ENCODE data around the gene BRPF3. TPM values are rescaled to one million over a fixed set of nuclear protein-coding genes. Genes with fewer than 3 reads are reported as not detected.

BRPF3 gene
- total RNA-seq, 1 donor from 2014 or later, result 36.2 TPM

DNA sequence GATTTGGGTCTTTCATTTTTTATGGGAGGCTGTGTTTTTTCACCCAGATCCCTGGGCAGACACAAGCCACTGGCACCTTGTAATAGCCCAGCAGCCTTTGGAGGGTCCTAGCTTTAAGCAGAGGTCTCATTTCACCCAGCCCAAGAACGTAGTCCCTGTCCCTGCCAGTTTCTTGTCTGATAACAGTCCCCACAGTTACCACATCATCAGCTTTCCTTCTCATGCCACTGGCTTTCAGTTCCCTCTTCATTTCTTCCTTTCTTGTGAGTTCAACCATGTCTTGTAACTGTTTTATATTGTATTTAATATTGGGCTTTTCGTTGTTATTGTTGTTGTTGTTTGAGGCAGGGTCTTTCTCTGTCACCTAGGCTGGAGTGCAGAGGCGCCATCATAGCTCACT, 83.9 kb downstream of the BRPF3 start:
- peaks cover 77% of the 10 kb centered on the region for H3K27me3 Mint-ChIP-seq (ENCODE audit: unreplicated experiment)
- H3K4me1 Mint-ChIP-seq (ENCODE audit: unreplicated experiment), result no peaks in the 10 kb centered on the region
- no peaks in the 10 kb centered on the region for H3K36me3 Mint-ChIP-seq (ENCODE audit: unreplicated experiment)
- H3K9me3 Mint-ChIP-seq (ENCODE audit: unreplicated experiment), result no peaks in the 10 kb centered on the region
- H3K4me3 Mint-ChIP-seq (ENCODE audit: unreplicated experiment), result no peak overlapping the region
- H3K27ac Mint-ChIP-seq (ENCODE audit: unreplicated experiment), result no peak overlapping the region
- TF ChIP-seq, protein P1, sequence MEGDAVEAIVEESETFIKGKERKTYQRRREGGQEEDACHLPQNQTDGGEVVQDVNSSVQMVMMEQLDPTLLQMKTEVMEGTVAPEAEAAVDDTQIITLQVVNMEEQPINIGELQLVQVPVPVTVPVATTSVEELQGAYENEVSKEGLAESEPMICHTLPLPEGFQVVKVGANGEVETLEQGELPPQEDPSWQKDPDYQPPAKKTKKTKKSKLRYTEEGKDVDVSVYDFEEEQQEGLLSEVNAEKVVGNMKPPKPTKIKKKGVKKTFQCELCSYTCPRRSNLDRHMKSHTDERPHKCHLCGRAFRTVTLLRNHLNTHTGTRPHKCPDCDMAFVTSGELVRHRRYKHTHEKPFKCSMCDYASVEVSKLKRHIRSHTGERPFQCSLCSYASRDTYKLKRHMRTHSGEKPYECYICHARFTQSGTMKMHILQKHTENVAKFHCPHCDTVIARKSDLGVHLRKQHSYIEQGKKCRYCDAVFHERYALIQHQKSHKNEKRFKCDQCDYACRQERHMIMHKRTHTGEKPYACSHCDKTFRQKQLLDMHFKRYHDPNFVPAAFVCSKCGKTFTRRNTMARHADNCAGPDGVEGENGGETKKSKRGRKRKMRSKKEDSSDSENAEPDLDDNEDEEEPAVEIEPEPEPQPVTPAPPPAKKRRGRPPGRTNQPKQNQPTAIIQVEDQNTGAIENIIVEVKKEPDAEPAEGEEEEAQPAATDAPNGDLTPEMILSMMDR (IDR thresholded peaks at IDR 0.05), result no peak
- no peak for DNase-seq (ENCODE audit: extremely low spot score, unreplicated experiment)

DNA sequence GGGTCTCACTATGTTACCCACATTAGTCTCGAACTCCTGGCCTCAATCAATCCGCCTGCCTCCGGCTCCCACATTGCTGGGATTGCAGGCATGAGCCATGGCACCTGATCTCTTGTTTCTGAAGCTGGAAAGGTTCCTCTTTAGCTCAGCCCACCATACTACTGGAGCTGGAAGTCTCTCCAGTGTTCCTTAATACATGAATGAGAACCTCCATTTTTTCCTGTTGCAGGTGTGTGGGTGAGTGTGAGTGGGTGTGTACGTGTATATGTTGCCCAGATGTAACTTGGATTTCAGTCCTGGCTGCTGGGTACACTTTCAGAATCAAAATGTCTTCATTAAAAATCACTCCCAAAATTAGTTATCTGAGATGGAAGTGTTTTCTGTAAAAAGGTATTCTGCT, 84.4 kb downstream of the BRPF3 start:
- Mint-ChIP-seq H3K36me3 (ENCODE audit: unreplicated experiment) (no peaks in the 10 kb centered on the region), H3K4me1 (ENCODE audit: unreplicated experiment) (no peaks in the 10 kb centered on the region), H3K4me3 (ENCODE audit: unreplicated experiment) (no peak overlapping the region), H3K27me3 (ENCODE audit: unreplicated experiment) (peaks cover 77% of the 10 kb centered on the region), H3K9me3 (ENCODE audit: unreplicated experiment) (no peaks in the 10 kb centered on the region), H3K27ac (ENCODE audit: unreplicated experiment) (no peak overlapping the region)
- DNase-seq (ENCODE audit: extremely low spot score, unreplicated experiment), result no peak
- TF ChIP-seq, protein P1 (IDR thresholded peaks at IDR 0.05), result no peak

Other genes starting within 250 kb of the BRPF3 start
- gene SLC26A8, start 172.1 kb upstream of the BRPF3 start, total RNA-seq, result not detected in 2 replicates
- gene MAPK14, start 168.9 kb upstream of the BRPF3 start, total RNA-seq, result 38.8 and 39.2 TPM in 2 replicates
- 1.5 and 1.6 TPM in 2 replicates for gene MAPK13, start 66.2 kb upstream of the BRPF3 start, total RNA-seq
- not detected in 2 replicates for gene PNPLA1, start 73.3 kb downstream of the BRPF3 start, total RNA-seq
- gene BNIP5, start 140.1 kb downstream of the BRPF3 start, total RNA-seq, result not detected in 2 replicates
- 0.24 and 0.59 TPM in 2 replicates for gene ETV7, start 190.9 kb downstream of the BRPF3 start, total RNA-seq
- not detected in 2 replicates for gene PXT1, start 246.1 kb downstream of the BRPF3 start, total RNA-seq
- gene KCTD20, start 246.3 kb downstream of the BRPF3 start, total RNA-seq, result 76.3 and 82.5 TPM in 2 replicates

Data from osteocyte (in vitro differentiated cells).